ENCODE measurements around the gene LRP8. TPM values are rescaled to one million over a fixed set of nuclear protein-coding genes. Genes with fewer than 3 reads are reported as not detected.

The LRP8 gene
- total RNA-seq, 1 experiment from 2014 or later = 28.6 TPM

DNA sequence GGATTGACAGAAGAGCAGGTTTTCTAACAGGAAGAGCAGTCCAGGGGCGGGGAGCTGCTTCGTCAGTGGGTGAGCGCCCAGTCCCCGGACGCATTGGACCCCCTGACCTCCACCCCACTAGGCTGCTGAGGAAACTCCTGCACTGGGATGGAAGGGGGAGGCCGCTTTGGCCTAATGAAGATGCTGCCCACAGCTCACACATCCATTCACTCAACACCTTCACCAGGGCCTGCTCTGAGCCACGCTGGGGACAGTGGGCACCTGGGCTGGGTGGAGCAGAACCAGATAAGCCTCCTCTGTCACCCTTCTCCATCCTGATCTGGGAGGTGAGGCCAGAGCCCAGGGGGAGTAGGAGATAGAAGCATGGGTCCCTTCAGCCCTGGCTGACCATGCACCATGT lies 13.3 kb downstream of the LRP8 start:
- DNase-seq (ENCODE audit: low read depth, low spot score) (no peak), ATAC-seq (no peak)
- in situ Hi-C loops (cut with HindIII; ENCODE audit: low pct_unique_long_range_greater_than_20kb, low sequenced_read_pairs) = no loop called here
- no peaks in the 10 kb centered on the region for H3K9me3 ChIP-seq (ENCODE audit: control insufficient read depth, insufficient read depth, low read depth, low read length)
- intact Hi-C loops (cut with micrococcal nuclease; ENCODE audit: unreplicated experiment) = no loop called here
- ChIA-PET POLR2A (no interaction called here), CTCF (interaction anchor here (0.6 kb wide), 1 partner anchor 459 kb away, joined by 5 read pairs; no protein-coding TSS in a partner anchor)
- BruUV-seq (replicated peaks) = no TSS peak
- H3K27me3 ChIP-seq (ENCODE audit: control insufficient read depth, insufficient read depth, low read length) = no peaks in the 10 kb centered on the region
- no peak for TF ChIP-seq SIN3A (IDR thresholded peaks at IDR 0.05; ENCODE audit: borderline replicate concordance, insufficient read depth, low read depth, low read length)
- TF ChIP-seq POLR2AphosphoS5 (IDR thresholded peaks at IDR 0.05; ENCODE audit: low read depth, low read length) = no peak
- no peak for TF ChIP-seq TCF7L2 (IDR thresholded peaks at IDR 0.05; ENCODE audit: low read depth, low read length)
- TF ChIP-seq, protein P1, sequence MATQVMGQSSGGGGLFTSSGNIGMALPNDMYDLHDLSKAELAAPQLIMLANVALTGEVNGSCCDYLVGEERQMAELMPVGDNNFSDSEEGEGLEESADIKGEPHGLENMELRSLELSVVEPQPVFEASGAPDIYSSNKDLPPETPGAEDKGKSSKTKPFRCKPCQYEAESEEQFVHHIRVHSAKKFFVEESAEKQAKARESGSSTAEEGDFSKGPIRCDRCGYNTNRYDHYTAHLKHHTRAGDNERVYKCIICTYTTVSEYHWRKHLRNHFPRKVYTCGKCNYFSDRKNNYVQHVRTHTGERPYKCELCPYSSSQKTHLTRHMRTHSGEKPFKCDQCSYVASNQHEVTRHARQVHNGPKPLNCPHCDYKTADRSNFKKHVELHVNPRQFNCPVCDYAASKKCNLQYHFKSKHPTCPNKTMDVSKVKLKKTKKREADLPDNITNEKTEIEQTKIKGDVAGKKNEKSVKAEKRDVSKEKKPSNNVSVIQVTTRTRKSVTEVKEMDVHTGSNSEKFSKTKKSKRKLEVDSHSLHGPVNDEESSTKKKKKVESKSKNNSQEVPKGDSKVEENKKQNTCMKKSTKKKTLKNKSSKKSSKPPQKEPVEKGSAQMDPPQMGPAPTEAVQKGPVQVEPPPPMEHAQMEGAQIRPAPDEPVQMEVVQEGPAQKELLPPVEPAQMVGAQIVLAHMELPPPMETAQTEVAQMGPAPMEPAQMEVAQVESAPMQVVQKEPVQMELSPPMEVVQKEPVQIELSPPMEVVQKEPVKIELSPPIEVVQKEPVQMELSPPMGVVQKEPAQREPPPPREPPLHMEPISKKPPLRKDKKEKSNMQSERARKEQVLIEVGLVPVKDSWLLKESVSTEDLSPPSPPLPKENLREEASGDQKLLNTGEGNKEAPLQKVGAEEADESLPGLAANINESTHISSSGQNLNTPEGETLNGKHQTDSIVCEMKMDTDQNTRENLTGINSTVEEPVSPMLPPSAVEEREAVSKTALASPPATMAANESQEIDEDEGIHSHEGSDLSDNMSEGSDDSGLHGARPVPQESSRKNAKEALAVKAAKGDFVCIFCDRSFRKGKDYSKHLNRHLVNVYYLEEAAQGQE (IDR thresholded peaks at IDR 0.05; ENCODE audit: insufficient read depth in 1 of 2, low read depth in 2 of 2, low read length in 1 of 2) = no peak
- TF ChIP-seq, protein P2, sequence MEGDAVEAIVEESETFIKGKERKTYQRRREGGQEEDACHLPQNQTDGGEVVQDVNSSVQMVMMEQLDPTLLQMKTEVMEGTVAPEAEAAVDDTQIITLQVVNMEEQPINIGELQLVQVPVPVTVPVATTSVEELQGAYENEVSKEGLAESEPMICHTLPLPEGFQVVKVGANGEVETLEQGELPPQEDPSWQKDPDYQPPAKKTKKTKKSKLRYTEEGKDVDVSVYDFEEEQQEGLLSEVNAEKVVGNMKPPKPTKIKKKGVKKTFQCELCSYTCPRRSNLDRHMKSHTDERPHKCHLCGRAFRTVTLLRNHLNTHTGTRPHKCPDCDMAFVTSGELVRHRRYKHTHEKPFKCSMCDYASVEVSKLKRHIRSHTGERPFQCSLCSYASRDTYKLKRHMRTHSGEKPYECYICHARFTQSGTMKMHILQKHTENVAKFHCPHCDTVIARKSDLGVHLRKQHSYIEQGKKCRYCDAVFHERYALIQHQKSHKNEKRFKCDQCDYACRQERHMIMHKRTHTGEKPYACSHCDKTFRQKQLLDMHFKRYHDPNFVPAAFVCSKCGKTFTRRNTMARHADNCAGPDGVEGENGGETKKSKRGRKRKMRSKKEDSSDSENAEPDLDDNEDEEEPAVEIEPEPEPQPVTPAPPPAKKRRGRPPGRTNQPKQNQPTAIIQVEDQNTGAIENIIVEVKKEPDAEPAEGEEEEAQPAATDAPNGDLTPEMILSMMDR (IDR thresholded peaks at IDR 0.05) = no peak
- no peaks in the 10 kb centered on the region; the same call in 1 of the 2 replicates for H3K4me1 ChIP-seq (ENCODE audit: control insufficient read depth, insufficient read depth, low read length)
- no peak overlapping the region for H3K27ac ChIP-seq (ENCODE audit: low read length)
- H3K36me3 ChIP-seq (ENCODE audit: control insufficient read depth, insufficient read depth, low read length) = no peaks in the 10 kb centered on the region
- no peak overlapping the region for H3K4me3 ChIP-seq (ENCODE audit: low read depth in 2 of 2, low read length in 2 of 2)

- no peak for ATAC-seq
- Histone ChIP-seq H3K36me3 (ENCODE audit: control insufficient read depth, insufficient read depth, low read length) (no peaks in the 10 kb centered on the region), H3K4me1 (ENCODE audit: control insufficient read depth, insufficient read depth, low read length) (no peaks in the 10 kb centered on the region; the same call in 1 of the 2 replicates), H3K4me3 (ENCODE audit: low read depth in 2 of 2, low read length in 2 of 2) (no peak overlapping the region), H3K9me3 (ENCODE audit: control insufficient read depth, insufficient read depth, low read depth, low read length) (no peaks in the 10 kb centered on the region), H3K27ac (ENCODE audit: low read length) (no peak overlapping the region), H3K27me3 (ENCODE audit: control insufficient read depth, insufficient read depth, low read length) (no peaks in the 10 kb centered on the region)
- no TSS peak for BruUV-seq (replicated peaks)
- CTCF ChIA-PET = no interaction called here
- intact Hi-C loops (cut with micrococcal nuclease; ENCODE audit: unreplicated experiment) = no loop called here
- no peak for DNase-seq (ENCODE audit: low read depth, low spot score)
- TF ChIP-seq TCF7L2 (IDR thresholded peaks at IDR 0.05; ENCODE audit: low read depth, low read length) (no peak), SIN3A (IDR thresholded peaks at IDR 0.05; ENCODE audit: borderline replicate concordance, insufficient read depth, low read depth, low read length) (no peak), POLR2AphosphoS5 (IDR thresholded peaks at IDR 0.05; ENCODE audit: low read depth, low read length) (no peak)
- TF ChIP-seq, protein P1 (IDR thresholded peaks at IDR 0.05; ENCODE audit: insufficient read depth in 1 of 2, low read depth in 2 of 2, low read length in 1 of 2) = no peak
- TF ChIP-seq, protein P2 (IDR thresholded peaks at IDR 0.05) = no peak
- POLR2A ChIA-PET = no interaction called here
- in situ Hi-C loops (cut with HindIII; ENCODE audit: low pct_unique_long_range_greater_than_20kb, low sequenced_read_pairs) = no loop called here
Measured at GRCh38 chr1:53314096-53314495, 13.8 kb downstream of the LRP8 start.
